ENCODE results near the gene LRRC8A. TPM values are rescaled to one million over a fixed set of nuclear protein-coding genes. Genes with fewer than 3 reads are reported as not detected.
"Not testable (repeated sequence)": the region's sequence is repeated elsewhere in the genome, so short reads cannot be mapped to it uniquely, and the experiment has no call there.

Gene LRRC8A
- total RNA-seq, 1 donor from 2014 or later: 45.5 TPM

DNA sequence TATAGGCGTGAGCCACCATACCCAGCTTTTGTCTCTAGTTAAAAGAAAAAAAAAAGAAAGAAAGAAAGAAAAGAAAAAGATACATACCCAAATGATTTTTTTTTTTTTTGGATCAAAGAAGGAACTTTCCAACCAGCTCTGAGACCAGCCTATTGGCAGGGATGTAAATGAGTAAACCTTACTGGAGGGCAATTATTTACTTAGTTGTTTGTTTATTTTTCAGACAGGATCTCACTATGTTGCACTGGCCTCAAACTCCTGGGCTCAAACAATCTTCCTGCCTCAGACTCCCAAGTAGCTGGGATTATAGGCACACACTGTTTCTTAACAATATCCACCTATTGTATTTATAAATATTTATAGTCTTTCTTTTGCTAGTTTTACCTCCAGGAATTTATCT lies 41.4 kb upstream of the LRRC8A start:
- DNase-seq (no peak), ATAC-seq (no peak)
- no peak overlapping the region for H3K27ac ChIP-seq
- TF ChIP-seq, protein P1, sequence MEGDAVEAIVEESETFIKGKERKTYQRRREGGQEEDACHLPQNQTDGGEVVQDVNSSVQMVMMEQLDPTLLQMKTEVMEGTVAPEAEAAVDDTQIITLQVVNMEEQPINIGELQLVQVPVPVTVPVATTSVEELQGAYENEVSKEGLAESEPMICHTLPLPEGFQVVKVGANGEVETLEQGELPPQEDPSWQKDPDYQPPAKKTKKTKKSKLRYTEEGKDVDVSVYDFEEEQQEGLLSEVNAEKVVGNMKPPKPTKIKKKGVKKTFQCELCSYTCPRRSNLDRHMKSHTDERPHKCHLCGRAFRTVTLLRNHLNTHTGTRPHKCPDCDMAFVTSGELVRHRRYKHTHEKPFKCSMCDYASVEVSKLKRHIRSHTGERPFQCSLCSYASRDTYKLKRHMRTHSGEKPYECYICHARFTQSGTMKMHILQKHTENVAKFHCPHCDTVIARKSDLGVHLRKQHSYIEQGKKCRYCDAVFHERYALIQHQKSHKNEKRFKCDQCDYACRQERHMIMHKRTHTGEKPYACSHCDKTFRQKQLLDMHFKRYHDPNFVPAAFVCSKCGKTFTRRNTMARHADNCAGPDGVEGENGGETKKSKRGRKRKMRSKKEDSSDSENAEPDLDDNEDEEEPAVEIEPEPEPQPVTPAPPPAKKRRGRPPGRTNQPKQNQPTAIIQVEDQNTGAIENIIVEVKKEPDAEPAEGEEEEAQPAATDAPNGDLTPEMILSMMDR (IDR thresholded peaks at IDR 0.05): no peak
- H3K9me3 ChIP-seq: no peaks in the 10 kb centered on the region
- peaks cover 4% of the 10 kb centered on the region for H3K36me3 ChIP-seq
- no peaks in the 10 kb centered on the region for H3K4me1 ChIP-seq
- H3K27me3 ChIP-seq (ENCODE audit: low read depth): no peaks in the 10 kb centered on the region
- intact Hi-C loops (cut with DNase I): no loop called here
- no peak overlapping the region for H3K4me3 ChIP-seq

DNA sequence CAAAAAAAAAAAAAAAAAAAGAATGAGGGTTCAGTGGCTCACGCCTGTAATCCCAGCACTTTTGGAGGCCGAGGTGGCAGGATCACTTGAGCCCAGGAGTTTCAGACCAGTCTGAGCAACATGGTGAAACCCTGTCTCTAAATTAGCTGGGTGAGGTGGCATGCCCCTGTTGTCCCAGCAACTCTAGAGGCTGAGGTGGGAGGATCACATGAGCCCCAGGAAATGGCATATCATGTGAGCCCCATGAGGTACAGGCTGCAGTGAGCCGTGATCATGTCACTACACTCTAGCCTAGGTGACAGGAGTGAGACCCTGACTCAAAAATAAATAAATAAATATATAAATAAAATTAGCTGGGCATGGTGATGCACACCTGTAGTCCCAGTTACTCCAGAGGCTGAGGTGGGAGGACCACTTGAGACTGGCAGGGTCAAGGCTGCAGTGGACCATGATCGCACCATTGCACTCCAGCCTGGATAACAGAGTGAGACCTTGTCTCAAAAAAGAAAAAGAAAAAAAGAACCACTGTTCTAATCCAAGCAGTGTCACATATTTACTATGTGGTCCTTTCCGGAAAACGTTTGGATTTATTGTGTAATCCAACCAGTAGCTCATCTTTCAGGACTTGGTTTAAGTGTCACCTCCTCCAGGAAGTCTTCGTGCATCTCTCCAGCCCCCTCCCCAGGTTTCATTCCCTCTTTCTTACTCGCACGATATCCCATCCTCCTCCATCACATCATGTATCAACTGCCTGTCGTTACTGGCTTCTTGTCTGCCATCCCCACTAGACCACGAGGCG lies 40.0 kb upstream of the LRRC8A start:
- DNase-seq (peak; percentile 11), ATAC-seq (no peak)
- no peak overlapping the region for H3K27ac ChIP-seq
- H3K9me3 ChIP-seq: no peaks in the 10 kb centered on the region
- H3K4me1 ChIP-seq: no peaks in the 10 kb centered on the region
- TF ChIP-seq, protein P1 (IDR thresholded peaks at IDR 0.05): no peak
- H3K27me3 ChIP-seq (ENCODE audit: low read depth): no peaks in the 10 kb centered on the region
- intact Hi-C loops (cut with DNase I): no loop called here
- H3K36me3 ChIP-seq: peaks cover 4% of the 10 kb centered on the region
- no peak overlapping the region for H3K4me3 ChIP-seq

DNA sequence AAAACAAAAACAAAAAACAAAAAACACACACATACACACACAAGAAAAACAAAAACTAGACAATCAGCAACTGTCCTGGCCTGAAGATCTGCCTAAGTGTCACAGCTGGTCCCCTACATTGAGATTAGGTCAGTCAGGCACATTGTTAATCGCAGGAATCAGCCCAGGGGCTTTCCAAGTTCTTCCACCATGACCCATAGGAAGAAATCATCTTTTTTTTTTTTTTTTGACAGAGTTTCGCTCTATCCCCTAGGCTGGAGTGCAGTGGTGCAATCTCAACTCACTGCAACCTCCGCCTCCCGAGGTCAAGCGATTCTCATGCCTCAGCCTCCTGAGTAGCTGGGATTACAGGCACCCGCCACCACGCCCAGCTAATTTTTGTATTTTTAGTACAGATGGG lies 38.8 kb upstream of the LRRC8A start:
- H3K4me3 ChIP-seq; H3K36me3 ChIP-seq; H3K27me3 ChIP-seq (ENCODE audit: low read depth); H3K27ac ChIP-seq; intact Hi-C loops (cut with DNase I); DNase-seq; ATAC-seq; H3K4me1 ChIP-seq; H3K9me3 ChIP-seq: not testable (repeated sequence)

DNA sequence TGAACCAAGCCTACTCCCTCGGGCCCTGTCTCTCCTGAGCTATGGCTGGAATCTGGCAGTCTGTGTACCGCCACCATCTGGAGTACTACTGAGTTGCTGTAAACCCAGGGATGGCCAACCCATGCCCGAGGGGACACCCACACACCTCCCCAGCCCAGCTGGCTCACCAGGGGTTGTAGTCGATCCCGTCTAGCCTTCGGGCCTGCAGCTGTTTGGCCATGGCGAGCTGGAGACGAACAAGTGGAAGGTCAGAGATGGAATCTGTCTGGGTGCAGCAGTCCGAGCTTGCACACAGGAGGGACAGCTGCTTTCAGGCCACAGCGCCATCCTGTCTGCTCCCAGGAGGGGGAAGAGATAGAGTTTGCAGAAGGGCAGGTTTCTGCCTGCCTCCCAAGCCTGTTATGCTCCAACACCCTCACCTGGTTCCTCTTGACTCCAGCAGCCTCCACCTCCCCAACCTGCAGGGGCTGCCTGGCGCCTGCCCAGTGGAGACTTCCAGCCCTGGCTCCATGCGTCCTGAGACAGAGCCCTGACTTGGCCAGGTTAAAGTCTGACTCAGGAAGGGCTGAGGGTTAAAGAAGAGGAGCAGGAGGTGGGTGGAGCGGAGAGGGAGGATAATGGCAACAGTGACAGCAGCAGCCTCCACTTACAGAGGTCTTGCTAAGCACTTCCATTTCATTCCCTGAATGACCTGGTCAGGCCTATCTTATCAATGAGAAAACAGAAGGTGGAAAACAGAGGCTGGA lies 36.6 kb upstream of the LRRC8A start:
- TF ChIP-seq, protein P1 (IDR thresholded peaks at IDR 0.05): no peak
- no peaks in the 10 kb centered on the region for H3K27me3 ChIP-seq (ENCODE audit: low read depth)
- H3K27ac ChIP-seq: no peak overlapping the region
- H3K9me3 ChIP-seq: no peaks in the 10 kb centered on the region
- ATAC-seq: peak; percentile 19 to 46
- no peak overlapping the region for H3K4me3 ChIP-seq
- peak; percentile 8 for DNase-seq
- no peaks in the 10 kb centered on the region for H3K4me1 ChIP-seq
- H3K36me3 ChIP-seq: peaks cover 4% of the 10 kb centered on the region
- intact Hi-C loops (cut with DNase I): no loop called here

DNA sequence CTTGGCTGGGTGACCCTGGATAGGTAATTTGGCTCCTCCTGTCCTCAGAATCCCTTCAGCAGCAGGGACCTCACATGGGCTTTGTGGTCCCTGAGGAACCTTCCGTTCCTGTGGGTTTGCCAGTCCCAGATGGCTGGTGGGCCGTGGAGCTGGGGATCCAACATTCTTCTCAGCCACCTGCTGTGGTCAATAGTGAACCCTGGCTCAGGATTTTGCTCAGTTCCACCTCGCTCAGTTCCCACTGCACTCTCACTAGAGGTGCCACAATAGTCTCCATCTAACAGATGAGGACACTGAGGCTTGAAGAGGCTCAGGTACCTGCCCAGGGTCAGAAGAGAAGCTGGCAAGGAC lies 35.3 kb upstream of the LRRC8A start:
- Histone ChIP-seq H3K36me3 (peaks cover 4% of the 10 kb centered on the region), H3K4me1 (no peaks in the 10 kb centered on the region), H3K9me3 (peaks cover 4% of the 10 kb centered on the region), H3K27ac (no peak overlapping the region), H3K27me3 (ENCODE audit: low read depth) (no peaks in the 10 kb centered on the region), H3K4me3 (no peak overlapping the region)
- DNase-seq: peak; percentile 14
- no peak for ATAC-seq
- TF ChIP-seq, protein P1 (IDR thresholded peaks at IDR 0.05): no peak
- intact Hi-C loops (cut with DNase I): no loop called here

DNA sequence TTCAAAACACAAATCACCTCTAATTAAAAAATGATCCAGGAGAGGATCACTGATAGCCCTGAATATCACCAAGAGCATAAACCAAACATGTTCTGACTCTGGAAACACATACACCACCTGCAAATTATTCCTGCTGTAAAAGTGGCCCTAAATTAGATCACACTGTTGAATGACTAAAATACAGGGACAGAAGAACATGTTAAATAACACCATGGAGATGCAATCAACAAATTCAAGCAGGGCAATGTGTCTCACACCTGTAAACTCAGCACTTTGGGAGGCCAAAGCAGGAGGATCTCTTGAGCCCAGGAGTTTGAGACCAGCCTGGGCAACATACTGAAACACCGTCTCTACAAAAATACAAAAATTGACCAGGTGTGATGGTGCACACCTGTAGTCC lies 34.1 kb upstream of the LRRC8A start:
- H3K9me3 ChIP-seq: peaks cover 4% of the 10 kb centered on the region
- H3K4me1 ChIP-seq: no peaks in the 10 kb centered on the region
- no peak for DNase-seq
- intact Hi-C loops (cut with DNase I): no loop called here
- no peak for ATAC-seq
- no peak overlapping the region for H3K4me3 ChIP-seq
- TF ChIP-seq, protein P1 (IDR thresholded peaks at IDR 0.05): no peak
- H3K27ac ChIP-seq: no peak overlapping the region
- no peaks in the 10 kb centered on the region for H3K36me3 ChIP-seq
- no peaks in the 10 kb centered on the region for H3K27me3 ChIP-seq (ENCODE audit: low read depth)

DNA sequence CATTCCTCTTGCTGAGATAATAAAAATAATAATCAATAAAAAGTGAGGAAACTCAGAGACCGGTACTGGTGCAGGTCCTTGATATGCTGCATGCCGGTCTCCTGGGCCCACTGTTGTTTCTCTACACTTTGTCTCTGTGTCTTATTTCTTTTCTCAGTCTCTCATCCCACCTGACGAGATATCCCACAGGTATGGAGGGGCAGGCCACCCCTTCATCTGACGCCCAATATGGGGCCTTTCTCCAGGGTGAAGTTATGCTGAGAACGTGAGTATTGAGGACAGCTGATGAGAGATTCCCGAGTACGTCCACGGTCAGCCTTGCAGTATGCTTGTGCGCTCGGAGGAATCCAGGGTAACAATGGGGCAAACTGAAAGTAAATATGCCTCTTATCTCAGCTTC lies 30.9 kb upstream of the LRRC8A start:
- H3K4me1 ChIP-seq; H3K4me3 ChIP-seq; H3K9me3 ChIP-seq; H3K27ac ChIP-seq; H3K27me3 ChIP-seq (ENCODE audit: low read depth); DNase-seq; ATAC-seq; H3K36me3 ChIP-seq; intact Hi-C loops (cut with DNase I): not testable (repeated sequence)

Data from lower lobe of right lung (tissue), 2 donors.